ENCODE results near the gene ARHGEF10L.

The ARHGEF10L gene

DNA sequence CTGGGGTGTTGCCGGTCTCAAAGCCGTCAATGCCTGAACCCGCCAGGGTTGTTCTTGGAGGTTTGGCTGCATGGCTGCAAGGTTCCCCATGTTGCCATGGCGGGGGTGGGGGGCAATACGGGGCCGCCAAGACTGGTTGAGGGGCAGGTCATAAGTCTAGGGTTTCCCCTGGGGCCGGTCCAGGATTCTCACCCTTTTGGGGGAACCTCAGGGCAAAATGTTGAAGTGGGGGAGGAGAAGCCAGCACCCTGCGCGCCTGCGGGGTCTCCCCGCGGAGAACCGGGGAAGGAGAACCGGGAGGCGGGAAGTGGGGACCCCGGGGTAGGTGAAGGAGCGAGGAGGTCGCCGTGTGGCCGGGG, 401 bp upstream of the ARHGEF10L start:
- TF ChIP-seq, protein P1, sequence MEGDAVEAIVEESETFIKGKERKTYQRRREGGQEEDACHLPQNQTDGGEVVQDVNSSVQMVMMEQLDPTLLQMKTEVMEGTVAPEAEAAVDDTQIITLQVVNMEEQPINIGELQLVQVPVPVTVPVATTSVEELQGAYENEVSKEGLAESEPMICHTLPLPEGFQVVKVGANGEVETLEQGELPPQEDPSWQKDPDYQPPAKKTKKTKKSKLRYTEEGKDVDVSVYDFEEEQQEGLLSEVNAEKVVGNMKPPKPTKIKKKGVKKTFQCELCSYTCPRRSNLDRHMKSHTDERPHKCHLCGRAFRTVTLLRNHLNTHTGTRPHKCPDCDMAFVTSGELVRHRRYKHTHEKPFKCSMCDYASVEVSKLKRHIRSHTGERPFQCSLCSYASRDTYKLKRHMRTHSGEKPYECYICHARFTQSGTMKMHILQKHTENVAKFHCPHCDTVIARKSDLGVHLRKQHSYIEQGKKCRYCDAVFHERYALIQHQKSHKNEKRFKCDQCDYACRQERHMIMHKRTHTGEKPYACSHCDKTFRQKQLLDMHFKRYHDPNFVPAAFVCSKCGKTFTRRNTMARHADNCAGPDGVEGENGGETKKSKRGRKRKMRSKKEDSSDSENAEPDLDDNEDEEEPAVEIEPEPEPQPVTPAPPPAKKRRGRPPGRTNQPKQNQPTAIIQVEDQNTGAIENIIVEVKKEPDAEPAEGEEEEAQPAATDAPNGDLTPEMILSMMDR (IDR thresholded peaks at IDR 0.05; ENCODE audit: control insufficient read depth, extremely low read depth, insufficient read depth) = no peak
- peak overlapping the region; percentile 28; the same call in 1 of the 2 replicates for H3K4me3 ChIP-seq (ENCODE audit: low read depth, low read length)
- DNase-seq (ENCODE audit: low read depth) = no peak

DNA sequence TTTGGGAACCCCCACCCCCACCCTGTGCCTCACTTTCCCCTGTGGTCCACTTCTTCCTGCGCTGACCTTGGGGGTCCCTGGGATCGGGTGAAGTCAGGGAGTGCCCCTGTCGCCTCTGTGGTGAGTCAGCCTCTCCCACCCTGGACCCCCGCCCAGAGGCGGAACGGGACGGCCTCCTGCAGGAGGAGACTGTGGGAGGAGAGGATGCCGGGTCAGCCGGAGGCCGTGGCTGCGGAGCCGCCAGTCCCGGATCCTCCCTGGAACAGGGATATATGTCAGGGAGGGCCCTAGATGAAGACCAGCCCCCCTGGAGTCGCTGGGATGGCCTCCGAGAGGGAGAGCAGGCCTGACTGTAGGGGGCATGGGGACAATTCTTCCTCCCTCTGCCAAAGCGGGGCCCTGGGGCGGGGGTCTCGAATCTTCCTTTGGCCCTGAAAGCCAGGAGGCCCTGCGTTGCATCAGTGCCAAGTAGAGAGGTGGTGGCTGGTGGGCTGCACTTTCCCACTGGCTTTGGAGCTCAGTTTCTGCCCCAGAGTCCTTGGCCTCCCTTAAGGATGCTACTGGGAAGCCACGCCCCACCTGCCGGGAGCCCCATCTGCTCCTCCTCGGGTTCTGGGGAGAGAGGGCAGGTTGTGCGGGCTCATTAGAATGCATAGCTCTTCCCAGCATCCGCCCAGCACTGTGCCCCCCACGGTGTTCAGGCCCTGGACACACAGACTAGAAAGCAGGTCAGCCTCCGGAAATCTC, 930 bp downstream of the ARHGEF10L start:
- TF ChIP-seq, protein P1 (IDR thresholded peaks at IDR 0.05; ENCODE audit: control insufficient read depth, extremely low read depth, insufficient read depth) = no peak
- DNase-seq (ENCODE audit: low read depth) = no peak
- peak overlapping the region; percentile 66 for H3K4me3 ChIP-seq (ENCODE audit: low read depth, low read length)

DNA sequence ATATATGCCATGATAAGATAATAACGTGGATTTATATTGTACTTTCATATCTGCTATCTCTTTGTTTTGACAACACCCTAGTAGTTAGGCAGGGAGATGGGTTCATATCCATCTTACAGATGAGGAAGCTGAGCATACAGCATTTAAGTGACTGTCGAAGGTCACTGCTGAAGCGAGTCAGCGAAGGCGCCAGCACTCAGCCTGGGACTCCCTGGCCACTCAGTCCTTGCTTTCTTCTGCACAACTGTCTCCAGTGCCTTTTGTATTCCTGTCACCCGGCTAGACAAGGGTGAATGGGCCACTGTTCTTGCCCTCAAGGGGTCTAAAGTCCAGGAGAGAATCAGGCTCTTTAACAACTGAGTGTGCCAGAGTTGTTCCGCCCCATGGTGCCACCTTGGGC, 3.1 kb downstream of the ARHGEF10L start:
- no peak overlapping the region for H3K4me3 ChIP-seq (ENCODE audit: low read depth, low read length)
- DNase-seq (ENCODE audit: low read depth) = no peak
- TF ChIP-seq, protein P1 (IDR thresholded peaks at IDR 0.05; ENCODE audit: control insufficient read depth, extremely low read depth, insufficient read depth) = no peak

DNA sequence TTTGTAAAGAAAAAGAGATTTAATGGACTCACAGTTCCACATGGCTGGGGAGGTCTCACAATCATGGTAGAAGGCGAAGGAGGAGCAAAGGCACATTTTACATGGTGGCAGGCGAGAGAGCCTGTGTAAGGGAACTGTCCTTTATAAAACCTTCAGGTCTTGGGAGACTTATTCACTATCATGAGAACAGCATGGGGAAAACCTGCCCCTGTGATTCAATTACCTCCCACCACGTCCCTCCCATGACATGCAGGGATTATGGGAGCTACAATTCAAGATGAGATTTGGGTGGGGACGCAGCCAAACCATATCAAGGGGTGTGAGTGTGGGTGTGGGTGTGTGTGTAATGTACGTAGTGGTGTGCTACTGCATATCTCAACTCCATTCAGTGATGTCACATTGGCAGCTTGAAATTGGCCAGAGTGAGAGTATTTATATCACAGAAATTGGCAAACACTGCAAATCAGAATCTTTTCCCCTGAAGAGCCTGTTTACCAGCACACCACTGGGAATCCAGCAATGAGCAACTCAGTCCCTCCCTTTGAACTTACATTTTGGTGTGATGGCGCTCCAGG, 5.4 kb downstream of the ARHGEF10L start:
- DNase-seq (ENCODE audit: low read depth) = no peak
- TF ChIP-seq, protein P1 (IDR thresholded peaks at IDR 0.05; ENCODE audit: control insufficient read depth, extremely low read depth, insufficient read depth) = no peak
- no peak overlapping the region for H3K4me3 ChIP-seq (ENCODE audit: low read depth, low read length)

DNA sequence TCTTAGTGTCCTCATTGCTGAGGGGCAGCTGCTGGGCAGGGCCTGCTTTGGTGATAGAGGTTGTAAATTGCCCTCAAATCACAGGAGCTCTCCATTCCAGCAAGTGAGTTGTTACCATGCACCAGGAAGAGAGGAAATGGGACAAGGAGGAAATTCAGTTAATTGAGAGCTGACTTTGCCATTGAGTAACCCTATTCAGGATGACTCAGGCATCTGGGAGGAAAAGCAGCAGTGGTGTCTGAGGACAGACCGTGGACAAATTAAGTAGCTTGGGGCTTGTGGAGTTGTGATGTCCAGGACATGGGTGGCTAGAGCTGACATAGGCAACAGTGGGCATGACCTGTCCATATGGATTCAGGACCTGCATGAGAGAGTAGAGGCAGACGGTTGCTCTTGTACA, 5.9 kb downstream of the ARHGEF10L start:
- TF ChIP-seq, protein P1 (IDR thresholded peaks at IDR 0.05; ENCODE audit: control insufficient read depth, extremely low read depth, insufficient read depth) = no peak
- DNase-seq (ENCODE audit: low read depth) = no peak
- H3K4me3 ChIP-seq (ENCODE audit: low read depth, low read length) = no peak overlapping the region

DNA sequence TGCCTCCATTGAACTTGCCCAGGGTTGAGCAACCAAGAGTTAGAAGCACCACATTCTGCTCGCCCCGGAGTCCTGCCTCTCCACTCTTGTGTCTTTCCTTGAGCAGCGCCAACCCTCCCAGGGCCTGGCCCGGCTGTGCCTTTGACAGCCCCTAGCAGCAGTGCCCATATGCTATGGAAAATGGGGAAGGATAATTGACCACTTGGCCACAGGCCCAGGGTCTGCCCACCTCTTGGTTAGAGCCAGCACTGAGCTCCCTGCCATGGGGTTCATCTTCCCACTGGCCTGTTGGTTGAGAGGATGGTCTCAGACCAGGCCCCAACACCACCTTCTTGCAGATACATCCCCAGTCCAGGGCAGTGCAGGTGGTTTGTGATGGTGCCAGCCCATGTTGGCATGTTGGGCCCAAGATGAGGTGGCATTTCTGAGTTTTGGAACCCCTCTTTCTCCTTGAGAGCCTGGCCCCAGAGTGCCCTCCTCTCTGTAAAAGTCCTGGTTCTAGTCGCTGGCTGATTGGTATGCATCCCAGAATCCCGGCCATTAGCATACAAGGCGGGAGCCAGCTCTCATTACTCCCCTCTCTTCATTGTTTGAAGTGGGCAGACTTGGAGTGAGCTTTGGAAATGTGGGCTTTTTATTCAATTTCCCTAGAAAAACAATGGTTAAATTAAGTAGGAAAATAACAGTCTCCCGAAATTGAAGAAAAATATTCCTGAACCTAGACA, 7.6 kb downstream of the ARHGEF10L start:
- H3K4me3 ChIP-seq (ENCODE audit: low read depth, low read length) = no peak overlapping the region
- TF ChIP-seq, protein P1 (IDR thresholded peaks at IDR 0.05; ENCODE audit: control insufficient read depth, extremely low read depth, insufficient read depth) = no peak
- no peak for DNase-seq (ENCODE audit: low read depth)
